A673 (cell line): Measurements from ENCODE around the gene P2RX1. TPM values are rescaled to one million over a fixed set of nuclear protein-coding genes. Genes with fewer than 3 reads are reported as not detected.

Experiments used
- BruUV-seq: library from RNA; stranded (reverse); fragments of 400-500 nt; replicated peaks from 2 replicates; lab custom pipeline; 2021; lab: Mats Ljungman, UMichigan
- CTCF ChIA-PET: fragments of 300-600 bp; sonication (Branson Sonifier 250); formaldehyde crosslinking; loops from one replicate; lab custom pipeline; 2022; ENCODE audit warnings: antibody characterized with exemption; lab: Charles Lee
- POLR2A ChIA-PET: fragments of 300-600 bp; sonication (Branson Sonifier 250); formaldehyde crosslinking; loops from one replicate; lab custom pipeline; 2022; ENCODE audit warnings: antibody characterized with exemption; ENCODE audit not compliant: low non-redundant PET; lab: Charles Lee
- DNase-seq: peaks from one replicate; pipeline ENCODE4 v3.0.0-alpha.2; 2015; ENCODE audit warnings: low spot score
- H3K27ac ChIP-seq: fragments of 200-600 bp; sonication (generic); 2 replicates; pipeline ENCODE4 v1.5.1; 2016; ENCODE audit warnings: mixed run types, low read depth, mild to moderate bottlenecking, mixed read lengths, antibody characterized with exemption, low read length; ENCODE audit not compliant: poor library complexity, severe bottlenecking
- H3K27me3 ChIP-seq: fragments of 200-600 bp; sonication (generic); replicated peaks from 2 replicates; pipeline ENCODE4 v1.6.1; 2017; ENCODE audit warnings: mixed run types, low read depth, mild to moderate bottlenecking, mixed read lengths, antibody characterized with exemption, low read length; ENCODE audit not compliant: insufficient read depth, poor library complexity
- H3K36me3 ChIP-seq: fragments of 200-600 bp; sonication (generic); 2 replicates; pipeline ENCODE4 v1.6.1; 2016; ENCODE audit warnings: mixed run types, mild to moderate bottlenecking, mixed read lengths, antibody characterized with exemption, low read length; ENCODE audit not compliant: insufficient read depth, poor library complexity, severe bottlenecking
- H3K4me1 ChIP-seq: fragments of 200-600 bp; sonication (generic); 2 replicates; pipeline ENCODE4 v1.6.1; 2017; ENCODE audit warnings: mixed run types, mild to moderate bottlenecking, mixed read lengths, antibody characterized with exemption, low read length; ENCODE audit not compliant: insufficient read depth, poor library complexity, severe bottlenecking
- H3K4me3 ChIP-seq: fragments of 200-600 bp; sonication (generic); 2 replicates; pipeline ENCODE4 v1.5.1; 2016; ENCODE audit warnings: low read depth, mixed run types, mild to moderate bottlenecking, mixed read lengths, low read length; ENCODE audit not compliant: poor library complexity, severe bottlenecking
- H3K9me3 ChIP-seq: fragments of 200-600 bp; sonication (generic); 2 replicates; pipeline ENCODE4 v1.6.1; 2016; ENCODE audit warnings: mixed run types, low read depth, mild to moderate bottlenecking, mixed read lengths, antibody characterized with exemption, low read length; ENCODE audit not compliant: poor library complexity, severe bottlenecking
- EZH2 ChIP-seq: fragments of 200-600 bp; sonication (generic); IDR thresholded peaks from 2 replicates; pipeline ENCODE4 v1.6.1; 2017; ENCODE audit warnings: borderline replicate concordance, low read depth, mild to moderate bottlenecking, mixed read lengths, antibody characterized with exemption, low read length; ENCODE audit not compliant: poor library complexity, severe bottlenecking
- intact Hi-C: fragments of 100-400 bp; cut with micrococcal nuclease; formaldehyde crosslinking; loops from one replicate; pipeline ENCODE4 v1.10.0; 2022; ENCODE audit not compliant: unreplicated experiment
- total RNA-seq: library from RNA; stranded (reverse); gene quantifications from 2 replicates; pipeline ENCODE4 v1.2.3, GENCODE V29; 2021
- TF ChIP-seq, protein P1 (sequence below): fragments of 300-800, 200-600 bp; sonication (generic); conservative IDR thresholded peaks from 2 replicates; pipeline ENCODE4 v1.5.1; 2017; ENCODE audit warnings: low read depth, mild to moderate bottlenecking, antibody characterized with exemption, low read length, moderate library complexity, mixed read lengths

Gene P2RX1
- total RNA-seq, 1 experiment from 2014 or later = 0.24 TPM

DNA sequence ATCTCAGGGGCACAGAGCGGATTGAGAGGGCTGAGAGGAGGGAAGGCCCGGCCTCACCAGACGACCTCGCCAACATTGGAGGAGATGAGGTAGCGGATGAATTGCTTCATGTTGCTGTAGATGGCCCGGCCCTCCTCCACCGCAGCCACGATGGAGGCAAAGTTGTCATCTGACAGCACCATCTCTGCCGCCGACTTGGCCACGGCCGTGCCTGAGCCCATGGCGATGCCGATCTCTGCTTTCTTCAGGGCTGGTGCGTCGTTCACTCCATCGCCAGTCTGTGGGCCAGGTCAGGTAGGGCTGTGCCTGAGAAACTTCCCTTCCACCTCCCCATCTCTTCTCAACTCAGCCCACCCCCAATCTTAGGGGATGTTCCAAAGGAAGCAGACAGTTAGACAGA, 21.1 kb upstream of the P2RX1 start:
- BruUV-seq = no TSS peak
- no peaks in the 10 kb centered on the region for H3K27me3 ChIP-seq
- H3K4me3 ChIP-seq = no peak overlapping the region
- DNase-seq = no peak
- no peaks in the 10 kb centered on the region for H3K4me1 ChIP-seq
- CTCF ChIA-PET = no interaction called here
- TF ChIP-seq, protein P1, sequence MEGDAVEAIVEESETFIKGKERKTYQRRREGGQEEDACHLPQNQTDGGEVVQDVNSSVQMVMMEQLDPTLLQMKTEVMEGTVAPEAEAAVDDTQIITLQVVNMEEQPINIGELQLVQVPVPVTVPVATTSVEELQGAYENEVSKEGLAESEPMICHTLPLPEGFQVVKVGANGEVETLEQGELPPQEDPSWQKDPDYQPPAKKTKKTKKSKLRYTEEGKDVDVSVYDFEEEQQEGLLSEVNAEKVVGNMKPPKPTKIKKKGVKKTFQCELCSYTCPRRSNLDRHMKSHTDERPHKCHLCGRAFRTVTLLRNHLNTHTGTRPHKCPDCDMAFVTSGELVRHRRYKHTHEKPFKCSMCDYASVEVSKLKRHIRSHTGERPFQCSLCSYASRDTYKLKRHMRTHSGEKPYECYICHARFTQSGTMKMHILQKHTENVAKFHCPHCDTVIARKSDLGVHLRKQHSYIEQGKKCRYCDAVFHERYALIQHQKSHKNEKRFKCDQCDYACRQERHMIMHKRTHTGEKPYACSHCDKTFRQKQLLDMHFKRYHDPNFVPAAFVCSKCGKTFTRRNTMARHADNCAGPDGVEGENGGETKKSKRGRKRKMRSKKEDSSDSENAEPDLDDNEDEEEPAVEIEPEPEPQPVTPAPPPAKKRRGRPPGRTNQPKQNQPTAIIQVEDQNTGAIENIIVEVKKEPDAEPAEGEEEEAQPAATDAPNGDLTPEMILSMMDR = no peak
- TF ChIP-seq EZH2 = no peak
- H3K36me3 ChIP-seq = no peaks in the 10 kb centered on the region
- intact Hi-C loops = loop anchor here (5.0 kb wide), 1 partner anchor 65 kb away; no protein-coding TSS in a partner anchor
- H3K9me3 ChIP-seq = no peaks in the 10 kb centered on the region
- no peak overlapping the region for H3K27ac ChIP-seq
- POLR2A ChIA-PET = no interaction called here

DNA sequence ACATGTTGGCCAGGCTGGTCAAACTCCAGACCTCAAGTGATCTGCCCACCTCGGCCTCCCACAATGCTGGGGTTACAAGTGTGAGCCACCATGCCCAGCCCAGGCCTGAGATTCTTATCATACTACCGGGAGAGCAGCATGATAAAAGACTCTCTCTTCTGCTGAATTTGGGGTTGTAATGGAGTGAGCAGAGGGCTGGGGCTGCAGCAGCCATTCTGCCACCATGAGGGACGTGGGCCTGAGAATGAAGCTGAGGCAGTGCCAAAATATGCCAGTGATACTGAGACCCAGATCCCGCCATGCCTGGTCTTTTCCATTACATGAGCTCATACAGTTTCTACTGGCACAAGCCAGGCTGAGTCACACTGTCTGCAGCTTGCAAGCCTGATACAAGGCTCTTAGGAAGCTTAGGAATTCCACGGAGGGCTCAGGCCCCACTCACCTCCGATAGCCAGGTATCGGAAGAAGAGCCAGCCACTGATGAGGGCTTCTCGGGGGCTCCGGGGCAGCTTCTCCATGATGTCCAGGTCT, 19.6 kb upstream of the P2RX1 start:
- CTCF ChIA-PET = interaction anchor here (0.6 kb wide), 1 partner anchor 275 kb away, joined by 3 read pairs; no protein-coding TSS in a partner anchor
- Histone ChIP-seq H3K4me3 (no peak overlapping the region), H3K9me3 (no peaks in the 10 kb centered on the region), H3K27me3 (no peaks in the 10 kb centered on the region), H3K4me1 (no peaks in the 10 kb centered on the region), H3K27ac (no peak overlapping the region), H3K36me3 (no peaks in the 10 kb centered on the region)
- intact Hi-C loops = loop anchor here (5.0 kb wide), 1 partner anchor 66 kb away; no protein-coding TSS in a partner anchor
- no TSS peak for BruUV-seq
- TF ChIP-seq, protein P1 = no peak
- no peak for TF ChIP-seq EZH2
- POLR2A ChIA-PET = no interaction called here
- no peak for DNase-seq

DNA sequence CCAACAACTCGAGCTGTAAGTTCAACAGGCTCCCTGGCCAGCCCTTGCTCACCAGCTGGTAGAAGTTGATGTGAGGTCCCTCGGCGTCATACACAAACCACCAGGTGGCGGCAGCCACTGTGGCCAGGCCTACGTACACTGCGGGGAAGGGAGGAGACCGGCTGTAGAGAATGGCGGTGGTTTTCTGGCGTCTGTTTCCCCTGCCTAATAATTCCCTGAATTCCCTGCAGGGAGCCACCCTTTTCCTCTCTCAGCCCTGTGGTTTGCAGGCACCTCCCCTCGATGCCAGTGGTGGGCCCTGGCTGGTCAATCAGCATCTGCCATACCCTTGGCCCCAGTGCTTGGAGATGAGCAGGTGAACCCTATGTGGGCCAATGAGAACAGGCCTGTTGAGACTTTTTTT, 18.9 kb upstream of the P2RX1 start:
- POLR2A ChIA-PET = no interaction called here
- no peaks in the 10 kb centered on the region for H3K27me3 ChIP-seq
- H3K36me3 ChIP-seq = no peaks in the 10 kb centered on the region
- H3K27ac ChIP-seq = no peak overlapping the region
- intact Hi-C loops = loop anchor here (5.0 kb wide), 1 partner anchor 67 kb away; no protein-coding TSS in a partner anchor
- no peaks in the 10 kb centered on the region for H3K9me3 ChIP-seq
- no peaks in the 10 kb centered on the region for H3K4me1 ChIP-seq
- CTCF ChIA-PET = no interaction called here
- no peak overlapping the region for H3K4me3 ChIP-seq
- no TSS peak for BruUV-seq
- TF ChIP-seq, protein P1 = peak; percentile 74
- TF ChIP-seq EZH2 = no peak
- DNase-seq = peak; percentile 84
